GM23338 (cell line): ENCODE measurements around the gene PELI1. TPM values are rescaled to one million over a fixed set of nuclear protein-coding genes. Genes with fewer than 3 reads are reported as not detected.

Source experiments
- ATAC-seq: fragments of 200-7000 bp; cut with Tn5 transposase; 3 replicates; pipeline ENCODE4 v1.9.1; 2020
- DNase-seq: peaks from one replicate; pipeline ENCODE4 v3.0.0-alpha.2; 2015; ENCODE audit warnings: low spot score
- H2AFZ ChIP-seq: fragments of 200-600 bp; sonication (generic); 2 replicates; pipeline ENCODE4 v1.8.0; 2016; ENCODE audit warnings: antibody characterized with exemption, mild to moderate bottlenecking, moderate library complexity
- H3F3A ChIP-seq: fragments of 200-600 bp; sonication (generic); replicated peaks from 2 replicates; pipeline ENCODE4 v1.8.0; 2017; ENCODE audit warnings: antibody characterized with exemption, mixed run types, low read depth
- H3K27ac ChIP-seq: fragments of 200-600 bp; sonication (generic); 2 replicates; pipeline ENCODE4 v1.6.1; 2016; ENCODE audit warnings: low read depth
- H3K27me3 ChIP-seq: fragments of 200-600 bp; sonication (generic); 2 replicates; pipeline ENCODE4 v1.8.0; 2016; ENCODE audit warnings: mild to moderate bottlenecking, mixed run types, moderate library complexity; ENCODE audit not compliant: insufficient read depth
- H3K36me3 ChIP-seq: fragments of 200-600 bp; sonication (generic); 2 replicates; pipeline ENCODE4 v1.8.0; 2016; ENCODE audit warnings: mild to moderate bottlenecking; ENCODE audit not compliant: insufficient read depth
- H3K4me1 ChIP-seq: fragments of 200-600 bp; sonication (generic); 2 replicates; pipeline ENCODE4 v1.8.0; 2016; ENCODE audit warnings: mild to moderate bottlenecking, moderate library complexity; ENCODE audit not compliant: insufficient read depth
- H3K4me2 ChIP-seq: fragments of 200-600 bp; sonication (generic); 2 replicates; pipeline ENCODE4 v1.7.1; 2017; ENCODE audit warnings: mixed run types
- H3K4me3 ChIP-seq: fragments of 200-600 bp; sonication (generic); 2 replicates; pipeline ENCODE4 v1.6.1; 2016; ENCODE audit warnings: mixed run types
- H3K79me2 ChIP-seq: fragments of 200-600 bp; sonication (generic); replicated peaks from 2 replicates; pipeline ENCODE4 v1.8.0; 2017; ENCODE audit warnings: mild to moderate bottlenecking; ENCODE audit not compliant: insufficient read depth
- H3K9me2 ChIP-seq: fragments of 200-600 bp; sonication (generic); 2 replicates; pipeline ENCODE4 v1.8.0; 2017; ENCODE audit not compliant: insufficient read depth
- H4K20me1 ChIP-seq: fragments of 200-600 bp; sonication (generic); replicated peaks from 2 replicates; pipeline ENCODE4 v1.8.0; 2017; ENCODE audit warnings: mild to moderate bottlenecking; ENCODE audit not compliant: insufficient read depth
- H3K27ac Mint-ChIP-seq: 2 replicates; pipeline ENCODE4 v1.8.0; 2020; ENCODE audit warnings: inconsistent platforms, mild to moderate bottlenecking, moderate library complexity, mixed read lengths
- H3K27me3 Mint-ChIP-seq: 3 replicates; pipeline ENCODE4 v1.8.0; 2022; ENCODE audit warnings: low read depth, mild to moderate bottlenecking, moderate library complexity, mixed read lengths, inconsistent platforms; ENCODE audit not compliant: insufficient read depth, poor library complexity
- H3K36me3 Mint-ChIP-seq: 3 replicates; pipeline ENCODE4 v1.8.0; 2021; ENCODE audit warnings: low read depth, mild to moderate bottlenecking, inconsistent platforms, moderate library complexity, mixed read lengths
- H3K4me1 Mint-ChIP-seq: 3 replicates; pipeline ENCODE4 v1.8.0; 2020; ENCODE audit warnings: mild to moderate bottlenecking, inconsistent platforms, mixed read lengths
- H3K4me3 Mint-ChIP-seq: 3 replicates; pipeline ENCODE4 v1.8.0; 2021; ENCODE audit warnings: moderate library complexity, mild to moderate bottlenecking, inconsistent platforms, mixed read lengths
- H3K9me3 Mint-ChIP-seq: 3 replicates; pipeline ENCODE4 v1.8.0; 2020; ENCODE audit warnings: moderate library complexity, mild to moderate bottlenecking, inconsistent platforms, mixed read lengths
- CREB1 ChIP-seq: fragments of 250-450 bp; sonication (Bioruptor Pico); IDR thresholded peaks from 2 replicates; pipeline ENCODE4 v1.5.0; 2020; ENCODE audit warnings: low read depth, mild to moderate bottlenecking, moderate library complexity
- EZH2 ChIP-seq: fragments of 200-600 bp; sonication (generic); IDR thresholded peaks from one replicate; pipeline ENCODE4 v1.8.0; 2017; ENCODE audit warnings: antibody characterized with exemption, mild to moderate bottlenecking, low read depth; ENCODE audit not compliant: unreplicated experiment
- EZH2phosphoT487 ChIP-seq: fragments of 200-600 bp; sonication (generic); IDR thresholded peaks from one replicate; pipeline ENCODE4 v1.8.1; 2018; ENCODE audit warnings: antibody characterized with exemption; ENCODE audit not compliant: unreplicated experiment
- JUNB ChIP-seq: IDR thresholded peaks from one replicate; pipeline ENCODE4 v1.6.1; 2016; ENCODE audit warnings: antibody characterized with exemption; ENCODE audit not compliant: unreplicated experiment
- NANOG ChIP-seq: IDR thresholded peaks from 2 replicates; pipeline ENCODE4 v1.6.1; 2016; ENCODE audit warnings: antibody characterized with exemption, borderline replicate concordance
- POLR2AphosphoS5 ChIP-seq: IDR thresholded peaks from 2 replicates; pipeline ENCODE4 v1.6.1; 2016; ENCODE audit warnings: antibody characterized with exemption, low read depth
- REST ChIP-seq: IDR thresholded peaks from one replicate; pipeline ENCODE4 v1.6.1; 2018; ENCODE audit warnings: antibody characterized with exemption; ENCODE audit not compliant: unreplicated experiment
- STAT1 ChIP-seq: IDR thresholded peaks from one replicate; pipeline ENCODE4 v1.6.1; 2016; ENCODE audit warnings: antibody characterized with exemption; ENCODE audit not compliant: unreplicated experiment
- ZNF114 ChIP-seq: fragments of 250-450 bp; sonication (Bioruptor Pico); IDR thresholded peaks from 2 replicates; pipeline ENCODE4 v1.5.0; 2020; ENCODE audit warnings: mild to moderate bottlenecking, moderate library complexity
- ZNF331 ChIP-seq: fragments of 250-450 bp; sonication (Bioruptor Pico); IDR thresholded peaks from 2 replicates; pipeline ENCODE4 v1.5.0; 2020; ENCODE audit warnings: low read depth, mild to moderate bottlenecking, moderate library complexity
- ZNF462 ChIP-seq: fragments of 250-450 bp; sonication (Bioruptor Pico); IDR thresholded peaks from 2 replicates; pipeline ENCODE4 v1.5.0; 2020; ENCODE audit warnings: mild to moderate bottlenecking, moderate library complexity
- polyA plus RNA-seq: library from polyadenylated mRNA; unstranded; fragments of >200 nt; fragmentation: Nextera tagmentation; extraction: Ambion mirVana; gene quantifications from 2 replicates; pipeline ENCODE4 v1.2.1, GENCODE V29; 2016
- total RNA-seq: library from RNA; depleted of rRNA; stranded (reverse); fragments of >200 nt; shearing (Covaris generic); gene quantifications from 2 replicates; pipeline ENCODE4 v1.2.3, GENCODE V29; 2014
- TF ChIP-seq, protein P1 (sequence below), 2 experiments: fragments of 200-600 bp in 1 of 2; sonication (generic) in 1 of 2; conservative IDR thresholded peaks; 2 replicates each; pipeline versions ENCODE4 v1.5.1 to v1.6.1; 2016 to 2017; ENCODE audit warnings: antibody characterized with exemption in 2 of 2, low read depth in 2 of 2, mild to moderate bottlenecking in 2 of 2, moderate library complexity in 1 of 2
- TF ChIP-seq, protein P2 (sequence below): IDR thresholded peaks from 2 replicates; pipeline ENCODE4 v1.6.1; 2016; ENCODE audit warnings: antibody characterized with exemption

PELI1 gene
- total and polyA plus RNA-seq, 2 experiments from 2014 or later = 32.4 to 61.8 TPM

DNA sequence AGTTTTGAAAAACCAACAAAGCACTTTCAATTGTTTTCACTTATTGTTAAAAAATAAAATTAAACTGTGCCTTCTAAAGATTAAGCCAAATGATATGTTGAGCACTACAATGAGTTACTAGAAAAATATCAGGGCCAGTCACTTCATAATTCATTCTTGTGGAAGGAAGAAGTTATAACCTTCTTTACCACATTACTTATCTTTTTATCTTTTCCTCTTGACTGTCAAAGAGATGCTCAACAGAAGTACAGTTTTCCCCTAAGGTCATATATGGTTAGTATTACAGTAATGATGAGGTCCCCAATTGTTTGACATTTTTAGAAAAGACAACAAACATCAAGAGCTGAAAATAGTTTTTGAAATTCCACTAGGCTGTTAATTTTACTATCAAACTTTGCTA is 9.4 kb downstream of the PELI1 start (continued):
- TF ChIP-seq ZNF462 (no peak), STAT1 (no peak)

- Histone ChIP-seq H3K4me3 (no peak overlapping the region), H3K27ac (0 out of 2 replicates have a peak overlapping the region, but pooled peaks have one; percentile 5), H2AFZ (no peak overlapping the region), H3K4me1 (peaks cover 75% of the 10 kb centered on the region), H3K36me3 (no peaks in the 10 kb centered on the region), H3K4me2 (no peak overlapping the region), H4K20me1 (peaks cover 13% of the 10 kb centered on the region; the same call in 1 of the 2 replicates), H3K9me2 (no peaks in the 10 kb centered on the region), H3K27me3 (no peaks in the 10 kb centered on the region), H3F3A (no peaks in the 10 kb centered on the region), H3K79me2 (peaks cover 100% of the 10 kb centered on the region)
- DNase-seq (no peak), ATAC-seq (no peak)
- no peaks in the 10 kb centered on the region for H3K27me3 Mint-ChIP-seq
- peaks cover 7% of the 10 kb centered on the region; the same call in 2 of the 3 replicates for H3K36me3 Mint-ChIP-seq
- H3K9me3 Mint-ChIP-seq = no peaks in the 10 kb centered on the region
- H3K27ac Mint-ChIP-seq = peak overlapping the region; percentile 54
- H3K4me3 Mint-ChIP-seq = no peak overlapping the region; the same call in 2 of the 3 replicates
- H3K4me1 Mint-ChIP-seq = peaks cover 76% of the 10 kb centered on the region
- TF ChIP-seq POLR2AphosphoS5 (no peak), EZH2phosphoT487 (no peak), NANOG (no peak), ZNF114 (CRISPR knock-in tag) (no peak), EZH2 (no peak), ZNF331 (no peak), REST (no peak), CREB1 (CRISPR knock-in tag) (no peak), JUNB (no peak)
- TF ChIP-seq, protein P1, sequence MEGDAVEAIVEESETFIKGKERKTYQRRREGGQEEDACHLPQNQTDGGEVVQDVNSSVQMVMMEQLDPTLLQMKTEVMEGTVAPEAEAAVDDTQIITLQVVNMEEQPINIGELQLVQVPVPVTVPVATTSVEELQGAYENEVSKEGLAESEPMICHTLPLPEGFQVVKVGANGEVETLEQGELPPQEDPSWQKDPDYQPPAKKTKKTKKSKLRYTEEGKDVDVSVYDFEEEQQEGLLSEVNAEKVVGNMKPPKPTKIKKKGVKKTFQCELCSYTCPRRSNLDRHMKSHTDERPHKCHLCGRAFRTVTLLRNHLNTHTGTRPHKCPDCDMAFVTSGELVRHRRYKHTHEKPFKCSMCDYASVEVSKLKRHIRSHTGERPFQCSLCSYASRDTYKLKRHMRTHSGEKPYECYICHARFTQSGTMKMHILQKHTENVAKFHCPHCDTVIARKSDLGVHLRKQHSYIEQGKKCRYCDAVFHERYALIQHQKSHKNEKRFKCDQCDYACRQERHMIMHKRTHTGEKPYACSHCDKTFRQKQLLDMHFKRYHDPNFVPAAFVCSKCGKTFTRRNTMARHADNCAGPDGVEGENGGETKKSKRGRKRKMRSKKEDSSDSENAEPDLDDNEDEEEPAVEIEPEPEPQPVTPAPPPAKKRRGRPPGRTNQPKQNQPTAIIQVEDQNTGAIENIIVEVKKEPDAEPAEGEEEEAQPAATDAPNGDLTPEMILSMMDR (conservative IDR thresholded peaks at IDR 0.05; ENCODE audit: low read depth in 2 of 2) = no peak
- TF ChIP-seq, protein P2, sequence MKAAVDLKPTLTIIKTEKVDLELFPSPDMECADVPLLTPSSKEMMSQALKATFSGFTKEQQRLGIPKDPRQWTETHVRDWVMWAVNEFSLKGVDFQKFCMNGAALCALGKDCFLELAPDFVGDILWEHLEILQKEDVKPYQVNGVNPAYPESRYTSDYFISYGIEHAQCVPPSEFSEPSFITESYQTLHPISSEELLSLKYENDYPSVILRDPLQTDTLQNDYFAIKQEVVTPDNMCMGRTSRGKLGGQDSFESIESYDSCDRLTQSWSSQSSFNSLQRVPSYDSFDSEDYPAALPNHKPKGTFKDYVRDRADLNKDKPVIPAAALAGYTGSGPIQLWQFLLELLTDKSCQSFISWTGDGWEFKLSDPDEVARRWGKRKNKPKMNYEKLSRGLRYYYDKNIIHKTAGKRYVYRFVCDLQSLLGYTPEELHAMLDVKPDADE = no peak
These were observed 10.4 kb downstream of the PELI1 start for GRCh38 chr2:64133828-64134227.
